Measurements from ENCODE around the gene ATP2B2.

Gene ATP2B2

DNA sequence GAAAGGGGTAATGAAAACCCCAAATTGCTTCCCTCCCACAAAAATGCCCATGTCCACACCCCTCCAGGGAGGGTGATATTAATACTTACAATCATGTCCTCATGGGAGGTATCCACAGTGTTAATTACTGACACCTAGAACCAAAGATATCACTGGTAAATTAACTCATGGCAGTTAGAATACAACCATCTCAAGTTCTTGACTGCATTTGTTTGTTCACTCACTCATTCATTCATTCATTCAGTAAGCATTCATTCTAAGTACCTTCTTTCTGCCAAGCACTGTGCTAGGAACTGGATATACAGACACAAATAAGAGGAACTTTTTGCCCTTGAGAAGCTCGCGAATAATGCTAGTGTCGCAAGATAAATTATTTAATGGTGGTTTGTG is 187.4 kb downstream of the ATP2B2 start:
- Histone ChIP-seq H3K18ac (ENCODE audit: low read length) (no peak overlapping the region), H3K9ac (ENCODE audit: low read depth, low read length, poor library complexity) (no peak overlapping the region), H3K36me3 (replicated peaks in 1 of 2; ENCODE audit: control insufficient read depth in 2 of 2, insufficient read depth in 2 of 2, low read length in 2 of 2) (peaks cover 37 to 65% of the 10 kb centered on the region in 2 donors), H3K14ac (ENCODE audit: low read length) (no peak overlapping the region), H2BK12ac (ENCODE audit: low read length) (no peak overlapping the region), H4K91ac (ENCODE audit: low read depth, low read length, poor library complexity) (no peak overlapping the region), H3K79me1 (ENCODE audit: low read depth, low read length) (peaks cover 4% of the 10 kb centered on the region), H3K27me3 (ENCODE audit: control insufficient read depth in 3 of 3, insufficient read depth in 3 of 3, low read depth in 1 of 3, low read length in 3 of 3) (no peaks in the 10 kb centered on the region), H2BK15ac (ENCODE audit: low read length) (no peak overlapping the region), H2BK5ac (ENCODE audit: low read length) (no peak overlapping the region), H3K4me1 (ENCODE audit: control insufficient read depth in 2 of 2, insufficient read depth in 1 of 2, low read depth in 1 of 2, low read length in 2 of 2) (peaks cover 3 to 8% of the 10 kb centered on the region in 2 donors), H3K9me3 (replicated peaks in 1 of 2; ENCODE audit: control insufficient read depth in 2 of 2, insufficient read depth in 1 of 2, low read depth in 1 of 2, low read length in 2 of 2) (no peaks in the 10 kb centered on the region), H2BK120ac (ENCODE audit: low read depth, low read length) (no peak overlapping the region), H3K4ac (ENCODE audit: low read length) (no peak overlapping the region), H3K23ac (ENCODE audit: low read depth, low read length, poor library complexity) (no peak overlapping the region), H3K4me2 (ENCODE audit: insufficient read depth, low read length, poor library complexity, severe bottlenecking) (no peak overlapping the region), H3K27ac (replicated peaks; ENCODE audit: low read length) (no peak overlapping the region), H2AFZ (ENCODE audit: low read length) (no peak overlapping the region), H2AK5ac (ENCODE audit: low read depth, low read length) (no peak overlapping the region), H4K8ac (ENCODE audit: low read depth, low read length) (no peak overlapping the region), H3K4me3 (ENCODE audit: low read length in 2 of 2) (no peak overlapping the region)
- no CpG with 5 or more reads among the region's 3 CpGs for WGBS, 2 donors (ENCODE audit: extremely low coverage in 2 of 2, insufficient read length in 2 of 2, insufficient replicate concordance in 1 of 2)
- no peak for DNase-seq (ENCODE audit: low spot score)

DNA sequence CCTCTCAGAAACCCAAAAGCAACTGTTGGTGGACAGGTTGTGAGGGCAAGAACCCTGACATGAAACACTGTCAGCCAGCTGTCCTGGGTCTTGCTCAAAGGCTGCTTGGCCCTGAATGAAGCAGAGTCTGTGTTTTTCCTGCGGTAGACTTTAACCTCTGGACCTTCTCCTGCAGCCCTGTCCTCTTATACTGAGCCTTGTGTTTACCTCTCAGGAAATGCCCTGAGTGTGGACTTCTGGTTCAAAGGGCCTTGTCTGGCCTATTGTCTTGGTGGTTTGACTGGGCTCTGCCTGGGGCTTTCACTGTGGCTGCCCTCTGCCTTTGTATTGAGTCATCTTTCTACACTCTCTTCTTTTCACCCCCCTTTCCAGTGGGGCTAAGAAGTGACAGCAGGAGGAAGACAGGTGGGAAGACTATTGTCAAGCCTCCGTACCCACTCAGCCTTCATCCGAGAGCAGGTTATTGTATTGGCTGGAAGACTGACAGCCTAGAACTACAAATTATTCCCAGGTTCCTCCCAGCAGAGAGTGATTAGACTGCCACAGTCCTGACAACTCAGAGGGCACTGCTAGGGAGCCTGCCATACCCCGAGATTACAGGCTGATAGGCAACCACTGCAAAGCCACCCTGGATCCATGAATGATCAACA is 187.9 kb downstream of the ATP2B2 start:
- Histone ChIP-seq H4K91ac (ENCODE audit: low read depth, low read length, poor library complexity) (no peak overlapping the region), H3K23ac (ENCODE audit: low read depth, low read length, poor library complexity) (no peak overlapping the region), H2BK12ac (ENCODE audit: low read length) (no peak overlapping the region), H3K4me2 (ENCODE audit: insufficient read depth, low read length, poor library complexity, severe bottlenecking) (no peak overlapping the region), H3K14ac (ENCODE audit: low read length) (no peak overlapping the region), H3K79me1 (ENCODE audit: low read depth, low read length) (peaks cover 4% of the 10 kb centered on the region), H2BK120ac (ENCODE audit: low read depth, low read length) (no peak overlapping the region), H3K36me3 (replicated peaks in 1 of 2; ENCODE audit: control insufficient read depth in 2 of 2, insufficient read depth in 2 of 2, low read length in 2 of 2) (peaks cover 42 to 70% of the 10 kb centered on the region in 2 donors), H3K9me3 (replicated peaks in 1 of 2; ENCODE audit: control insufficient read depth in 2 of 2, insufficient read depth in 1 of 2, low read depth in 1 of 2, low read length in 2 of 2) (no peaks in the 10 kb centered on the region), H2BK15ac (ENCODE audit: low read length) (no peak overlapping the region), H2BK5ac (ENCODE audit: low read length) (no peak overlapping the region), H3K27ac (replicated peaks; ENCODE audit: low read length) (no peak overlapping the region), H3K27me3 (ENCODE audit: control insufficient read depth in 3 of 3, insufficient read depth in 3 of 3, low read depth in 1 of 3, low read length in 3 of 3) (no peaks in the 10 kb centered on the region), H3K4ac (ENCODE audit: low read length) (no peak overlapping the region), H4K8ac (ENCODE audit: low read depth, low read length) (no peak overlapping the region), H3K4me3 (ENCODE audit: low read length in 2 of 2) (no peak overlapping the region), H3K4me1 (ENCODE audit: control insufficient read depth in 2 of 2, insufficient read depth in 1 of 2, low read depth in 1 of 2, low read length in 2 of 2) (peaks cover 3 to 8% of the 10 kb centered on the region in 2 donors), H3K9ac (ENCODE audit: low read depth, low read length, poor library complexity) (no peak overlapping the region), H2AK5ac (ENCODE audit: low read depth, low read length) (no peak overlapping the region), H3K18ac (ENCODE audit: low read length) (no peak overlapping the region), H2AFZ (ENCODE audit: low read length) (no peak overlapping the region)
- no peak for DNase-seq (ENCODE audit: low spot score)
- WGBS, 2 donors (ENCODE audit: extremely low coverage in 2 of 2, insufficient read length in 2 of 2, insufficient replicate concordance in 1 of 2): no CpG with 5 or more reads among the region's 4 CpGs

DNA sequence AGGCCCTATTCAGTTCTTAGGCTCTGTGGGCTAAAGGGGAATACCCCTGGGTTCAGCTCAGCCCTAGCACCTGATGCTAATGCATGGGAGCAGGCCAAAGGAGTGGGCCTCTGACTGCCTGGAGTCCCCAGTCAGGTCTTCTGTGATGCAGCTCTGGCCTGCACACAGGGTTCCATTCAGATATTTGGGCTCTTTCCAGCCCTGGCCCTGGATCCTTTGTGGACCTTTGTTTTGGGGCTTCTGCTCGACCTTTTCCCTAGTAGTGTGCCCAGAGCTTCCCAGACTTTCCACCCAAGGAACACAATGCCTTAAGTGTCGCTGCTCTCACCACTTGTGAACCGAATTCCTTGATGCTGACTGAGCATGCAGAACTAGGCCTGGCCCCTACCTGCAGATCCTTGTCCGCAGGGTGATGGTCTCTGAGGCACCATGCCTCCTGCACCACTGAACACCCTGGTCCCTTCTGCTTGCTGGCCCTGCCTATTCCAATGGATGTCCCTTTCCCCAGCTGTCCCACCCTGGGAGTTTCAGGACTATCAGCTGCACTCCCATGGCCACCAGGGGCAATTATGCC is 189.5 kb downstream of the ATP2B2 start:
- Histone ChIP-seq H3K4ac (ENCODE audit: low read length) (no peak overlapping the region), H3K4me1 (ENCODE audit: control insufficient read depth in 2 of 2, insufficient read depth in 1 of 2, low read depth in 1 of 2, low read length in 2 of 2) (peaks cover 3 to 8% of the 10 kb centered on the region in 2 donors), H3K4me2 (ENCODE audit: insufficient read depth, low read length, poor library complexity, severe bottlenecking) (no peak overlapping the region), H4K91ac (ENCODE audit: low read depth, low read length, poor library complexity) (no peak overlapping the region), H2AK5ac (ENCODE audit: low read depth, low read length) (no peak overlapping the region), H3K14ac (ENCODE audit: low read length) (no peak overlapping the region), H2BK15ac (ENCODE audit: low read length) (no peak overlapping the region), H3K79me1 (ENCODE audit: low read depth, low read length) (peaks cover 4% of the 10 kb centered on the region), H4K8ac (ENCODE audit: low read depth, low read length) (no peak overlapping the region), H2BK5ac (ENCODE audit: low read length) (no peak overlapping the region), H3K27ac (replicated peaks; ENCODE audit: low read length) (no peak overlapping the region), H3K4me3 (ENCODE audit: low read length in 2 of 2) (no peak overlapping the region), H2BK12ac (ENCODE audit: low read length) (no peak overlapping the region), H3K23ac (ENCODE audit: low read depth, low read length, poor library complexity) (no peak overlapping the region), H3K36me3 (replicated peaks in 1 of 2; ENCODE audit: control insufficient read depth in 2 of 2, insufficient read depth in 2 of 2, low read length in 2 of 2) (peaks cover 54 to 86% of the 10 kb centered on the region in 2 donors), H3K9me3 (replicated peaks in 1 of 2; ENCODE audit: control insufficient read depth in 2 of 2, insufficient read depth in 1 of 2, low read depth in 1 of 2, low read length in 2 of 2) (no peaks in the 10 kb centered on the region), H2AFZ (ENCODE audit: low read length) (no peak overlapping the region), H3K27me3 (ENCODE audit: control insufficient read depth in 3 of 3, insufficient read depth in 3 of 3, low read depth in 1 of 3, low read length in 3 of 3) (no peaks in the 10 kb centered on the region), H3K18ac (ENCODE audit: low read length) (no peak overlapping the region), H3K9ac (ENCODE audit: low read depth, low read length, poor library complexity) (no peak overlapping the region), H2BK120ac (ENCODE audit: low read depth, low read length) (no peak overlapping the region)
- DNase-seq (ENCODE audit: low spot score): no peak
- WGBS, 2 donors (ENCODE audit: extremely low coverage in 2 of 2, insufficient read length in 2 of 2, insufficient replicate concordance in 1 of 2): no CpG with 5 or more reads among the region's 4 CpGs

DNA sequence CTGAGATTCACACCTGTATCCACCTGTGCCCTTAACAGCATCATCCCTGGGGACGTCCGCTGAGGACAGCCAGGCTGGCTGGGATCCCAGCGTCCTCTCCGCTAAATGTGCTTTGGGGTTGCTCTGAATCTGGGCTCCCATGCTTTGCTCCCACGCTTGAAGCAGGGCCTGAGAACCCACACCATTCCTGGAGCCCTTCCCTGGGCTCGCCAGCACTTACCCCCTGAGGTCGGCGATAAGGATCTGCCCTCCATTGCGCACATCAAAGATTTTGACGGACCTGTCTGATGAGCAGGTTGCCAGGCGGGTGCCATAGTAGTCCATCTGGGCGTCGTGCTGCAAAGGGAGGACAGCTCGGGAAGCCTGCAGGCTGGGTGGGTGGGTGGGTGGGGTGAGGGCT is 190.3 kb downstream of the ATP2B2 start:
- H4K8ac ChIP-seq (ENCODE audit: low read depth, low read length): no peak overlapping the region

More for the DNA sequence above, 190.3 kb downstream of the ATP2B2 start:
- Histone ChIP-seq H3K36me3 (replicated peaks in 1 of 2; ENCODE audit: control insufficient read depth in 2 of 2, insufficient read depth in 2 of 2, low read length in 2 of 2) (peaks cover 54 to 93% of the 10 kb centered on the region in 2 donors), H3K27ac (replicated peaks; ENCODE audit: low read length) (no peak overlapping the region), H3K18ac (ENCODE audit: low read length) (no peak overlapping the region), H3K9me3 (replicated peaks in 1 of 2; ENCODE audit: control insufficient read depth in 2 of 2, insufficient read depth in 1 of 2, low read depth in 1 of 2, low read length in 2 of 2) (no peaks in the 10 kb centered on the region), H3K14ac (ENCODE audit: low read length) (no peak overlapping the region), H2BK15ac (ENCODE audit: low read length) (no peak overlapping the region), H3K27me3 (ENCODE audit: control insufficient read depth in 3 of 3, insufficient read depth in 3 of 3, low read depth in 1 of 3, low read length in 3 of 3) (no peaks in the 10 kb centered on the region), H3K4me3 (ENCODE audit: low read length in 2 of 2) (no peak overlapping the region), H2AFZ (ENCODE audit: low read length) (no peak overlapping the region), H3K9ac (ENCODE audit: low read depth, low read length, poor library complexity) (no peak overlapping the region), H3K4ac (ENCODE audit: low read length) (no peak overlapping the region), H3K4me1 (ENCODE audit: control insufficient read depth in 2 of 2, insufficient read depth in 1 of 2, low read depth in 1 of 2, low read length in 2 of 2) (peaks cover 2 to 6% of the 10 kb centered on the region in 2 donors), H2BK5ac (ENCODE audit: low read length) (no peak overlapping the region), H2BK120ac (ENCODE audit: low read depth, low read length) (no peak overlapping the region), H3K23ac (ENCODE audit: low read depth, low read length, poor library complexity) (no peak overlapping the region), H2BK12ac (ENCODE audit: low read length) (no peak overlapping the region), H3K4me2 (ENCODE audit: insufficient read depth, low read length, poor library complexity, severe bottlenecking) (no peak overlapping the region), H3K79me1 (ENCODE audit: low read depth, low read length) (peaks cover 4% of the 10 kb centered on the region), H4K91ac (ENCODE audit: low read depth, low read length, poor library complexity) (no peak overlapping the region), H2AK5ac (ENCODE audit: low read depth, low read length) (no peak overlapping the region)
- no CpG with 5 or more reads among the region's 14 CpGs for WGBS, 2 donors (ENCODE audit: extremely low coverage in 2 of 2, insufficient read length in 2 of 2, insufficient replicate concordance in 1 of 2)
- no peak for DNase-seq (ENCODE audit: low spot score)
